Liver (tissue), 3 donors: ENCODE results near the gene NXPH4.

Experiments
- SP1 ChIP-seq: IDR thresholded peaks from 2 replicates; pipeline ENCODE4 v1.6.1; 2018; ENCODE audit warnings: antibody characterized with exemption, mild to moderate bottlenecking
- TAF1 ChIP-seq: conservative IDR thresholded peaks from 2 replicates; pipeline ENCODE4 v1.6.1; 2016; ENCODE audit warnings: antibody characterized with exemption, mild to moderate bottlenecking
- TF ChIP-seq, protein P1 (sequence below): fragments of 150-350 bp; IDR thresholded peaks from 2 replicates; pipeline ENCODE4 v1.5.1; 2017; ENCODE audit warnings: improper control_type of control experiment, low read depth, low read length; ENCODE audit not compliant: missing input control
- TF ChIP-seq, protein P2 (sequence below): IDR thresholded peaks from 2 replicates; pipeline ENCODE4 v1.6.1; 2016; ENCODE audit warnings: antibody characterized with exemption, mild to moderate bottlenecking
- donor health status: healthy.
- donor health status: healthy.

DNA sequence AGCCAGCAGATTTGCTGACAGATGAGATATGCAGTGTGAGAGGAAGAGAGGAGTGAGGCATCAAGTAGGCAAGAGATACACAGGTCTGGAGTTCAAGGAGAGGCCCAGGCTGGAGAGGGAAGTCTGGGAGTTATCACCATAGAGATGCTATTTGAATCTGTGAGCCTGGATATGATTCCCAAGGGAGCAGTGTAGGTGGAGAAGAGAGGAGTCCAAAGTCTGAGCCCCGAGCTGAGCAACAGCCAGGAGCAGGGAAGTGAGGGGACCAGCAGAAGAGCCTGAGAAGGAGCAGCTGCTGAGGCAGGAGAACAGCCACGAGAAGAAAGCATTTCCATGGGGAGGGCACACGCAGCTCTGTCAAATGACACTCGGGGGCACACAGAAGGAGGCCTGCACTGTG lies 20.2 kb upstream of the NXPH4 start:
- TF ChIP-seq, protein P1, sequence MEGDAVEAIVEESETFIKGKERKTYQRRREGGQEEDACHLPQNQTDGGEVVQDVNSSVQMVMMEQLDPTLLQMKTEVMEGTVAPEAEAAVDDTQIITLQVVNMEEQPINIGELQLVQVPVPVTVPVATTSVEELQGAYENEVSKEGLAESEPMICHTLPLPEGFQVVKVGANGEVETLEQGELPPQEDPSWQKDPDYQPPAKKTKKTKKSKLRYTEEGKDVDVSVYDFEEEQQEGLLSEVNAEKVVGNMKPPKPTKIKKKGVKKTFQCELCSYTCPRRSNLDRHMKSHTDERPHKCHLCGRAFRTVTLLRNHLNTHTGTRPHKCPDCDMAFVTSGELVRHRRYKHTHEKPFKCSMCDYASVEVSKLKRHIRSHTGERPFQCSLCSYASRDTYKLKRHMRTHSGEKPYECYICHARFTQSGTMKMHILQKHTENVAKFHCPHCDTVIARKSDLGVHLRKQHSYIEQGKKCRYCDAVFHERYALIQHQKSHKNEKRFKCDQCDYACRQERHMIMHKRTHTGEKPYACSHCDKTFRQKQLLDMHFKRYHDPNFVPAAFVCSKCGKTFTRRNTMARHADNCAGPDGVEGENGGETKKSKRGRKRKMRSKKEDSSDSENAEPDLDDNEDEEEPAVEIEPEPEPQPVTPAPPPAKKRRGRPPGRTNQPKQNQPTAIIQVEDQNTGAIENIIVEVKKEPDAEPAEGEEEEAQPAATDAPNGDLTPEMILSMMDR: no peak
- TF ChIP-seq, protein P2, sequence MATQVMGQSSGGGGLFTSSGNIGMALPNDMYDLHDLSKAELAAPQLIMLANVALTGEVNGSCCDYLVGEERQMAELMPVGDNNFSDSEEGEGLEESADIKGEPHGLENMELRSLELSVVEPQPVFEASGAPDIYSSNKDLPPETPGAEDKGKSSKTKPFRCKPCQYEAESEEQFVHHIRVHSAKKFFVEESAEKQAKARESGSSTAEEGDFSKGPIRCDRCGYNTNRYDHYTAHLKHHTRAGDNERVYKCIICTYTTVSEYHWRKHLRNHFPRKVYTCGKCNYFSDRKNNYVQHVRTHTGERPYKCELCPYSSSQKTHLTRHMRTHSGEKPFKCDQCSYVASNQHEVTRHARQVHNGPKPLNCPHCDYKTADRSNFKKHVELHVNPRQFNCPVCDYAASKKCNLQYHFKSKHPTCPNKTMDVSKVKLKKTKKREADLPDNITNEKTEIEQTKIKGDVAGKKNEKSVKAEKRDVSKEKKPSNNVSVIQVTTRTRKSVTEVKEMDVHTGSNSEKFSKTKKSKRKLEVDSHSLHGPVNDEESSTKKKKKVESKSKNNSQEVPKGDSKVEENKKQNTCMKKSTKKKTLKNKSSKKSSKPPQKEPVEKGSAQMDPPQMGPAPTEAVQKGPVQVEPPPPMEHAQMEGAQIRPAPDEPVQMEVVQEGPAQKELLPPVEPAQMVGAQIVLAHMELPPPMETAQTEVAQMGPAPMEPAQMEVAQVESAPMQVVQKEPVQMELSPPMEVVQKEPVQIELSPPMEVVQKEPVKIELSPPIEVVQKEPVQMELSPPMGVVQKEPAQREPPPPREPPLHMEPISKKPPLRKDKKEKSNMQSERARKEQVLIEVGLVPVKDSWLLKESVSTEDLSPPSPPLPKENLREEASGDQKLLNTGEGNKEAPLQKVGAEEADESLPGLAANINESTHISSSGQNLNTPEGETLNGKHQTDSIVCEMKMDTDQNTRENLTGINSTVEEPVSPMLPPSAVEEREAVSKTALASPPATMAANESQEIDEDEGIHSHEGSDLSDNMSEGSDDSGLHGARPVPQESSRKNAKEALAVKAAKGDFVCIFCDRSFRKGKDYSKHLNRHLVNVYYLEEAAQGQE: no peak
- TF ChIP-seq SP1: no peak
- TF ChIP-seq TAF1: no peak
